ENCODE measurements around the gene CASQ1.

The CASQ1 gene

GRCh38 chr1:160193091-160193819, 2.9 kb downstream of the CASQ1 start:
- TF ChIP-seq CTCF (IDR thresholded peaks at IDR 0.05) = peak; percentile 99
- no peak for TF ChIP-seq ZFX (IDR thresholded peaks at IDR 0.05; ENCODE audit: borderline replicate concordance)
- no peak overlapping the region for H3K27ac ChIP-seq

DNA sequence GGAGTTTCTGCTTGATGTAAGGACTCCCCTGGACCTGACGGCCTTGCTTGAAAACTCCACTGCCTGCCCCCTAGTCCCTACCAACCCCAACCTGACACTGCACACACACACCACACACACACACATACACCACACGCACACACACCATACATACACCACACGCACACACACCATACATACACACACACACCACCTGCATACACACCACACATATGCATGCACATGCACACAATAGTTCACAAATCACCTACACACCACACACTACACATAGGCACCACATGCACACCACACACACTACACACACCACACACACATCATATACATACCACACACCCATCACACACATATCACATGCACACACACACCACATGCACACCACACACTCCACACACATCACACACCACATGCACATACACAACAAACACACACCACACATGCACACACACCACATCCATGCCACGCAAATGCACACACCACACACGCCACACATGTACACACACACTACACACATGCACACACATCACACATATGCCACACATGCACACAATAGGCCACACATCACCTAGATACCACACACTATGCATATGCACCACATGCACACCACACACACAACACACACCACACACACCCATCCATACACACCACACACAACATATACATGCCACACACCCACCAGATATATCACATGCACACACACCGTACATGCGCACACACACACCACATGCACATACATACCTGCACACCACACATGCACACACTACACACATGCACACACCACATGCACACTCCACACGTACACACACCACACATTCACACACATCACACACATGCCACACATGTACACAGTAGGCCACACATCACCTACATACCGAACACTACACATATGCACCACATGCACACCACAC, 3.7 kb downstream of the CASQ1 start:
- H3K27ac ChIP-seq = no peak overlapping the region
- TF ChIP-seq ZFX (IDR thresholded peaks at IDR 0.05; ENCODE audit: borderline replicate concordance) (no peak), CTCF (IDR thresholded peaks at IDR 0.05) (no peak)

DNA sequence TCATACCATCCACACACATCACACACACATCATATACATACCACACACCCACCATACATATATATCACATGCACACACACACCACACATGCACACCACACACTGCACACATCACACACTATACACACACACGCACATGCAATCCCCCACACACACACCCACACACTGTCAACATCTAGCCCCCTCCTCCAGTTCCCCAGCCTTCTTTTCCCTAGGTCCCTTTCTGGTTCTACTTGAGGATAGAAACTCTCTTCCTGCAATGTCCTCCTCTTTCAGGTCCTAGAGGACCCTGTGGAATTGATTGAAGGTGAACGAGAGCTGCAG, 4.3 kb downstream of the CASQ1 start:
- no peak for TF ChIP-seq CTCF (IDR thresholded peaks at IDR 0.05)
- TF ChIP-seq ZFX (IDR thresholded peaks at IDR 0.05; ENCODE audit: borderline replicate concordance) = no peak
- no peak overlapping the region for H3K27ac ChIP-seq

DNA sequence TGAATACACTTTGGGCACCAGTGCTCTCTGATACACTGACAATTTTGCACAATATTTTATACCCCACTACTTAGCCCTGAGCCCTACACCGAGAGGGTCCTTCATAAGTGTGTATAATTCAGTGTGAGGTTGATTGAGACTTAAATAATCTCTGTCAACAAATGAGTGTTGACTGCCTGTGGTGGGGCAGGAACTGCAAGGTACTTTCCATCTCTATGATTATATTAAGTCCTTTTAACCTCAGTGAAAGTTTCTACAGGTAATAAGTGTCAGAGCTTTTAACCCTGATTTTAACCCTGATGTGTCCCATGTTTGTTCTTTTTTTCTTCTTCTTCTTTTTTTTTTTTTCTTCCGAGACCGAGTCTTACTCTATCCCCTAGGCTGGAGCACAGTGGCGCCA, 5.8 kb downstream of the CASQ1 start:
- TF ChIP-seq ZFX (IDR thresholded peaks at IDR 0.05; ENCODE audit: borderline replicate concordance) (no peak), CTCF (IDR thresholded peaks at IDR 0.05) (0 out of 2 replicates have a peak, but pooled peaks have one; percentile 11)
- H3K27ac ChIP-seq = no peak overlapping the region

- no peak overlapping the region for H3K27ac ChIP-seq
- TF ChIP-seq CTCF (IDR thresholded peaks at IDR 0.05) (no peak), ZFX (IDR thresholded peaks at IDR 0.05; ENCODE audit: borderline replicate concordance) (no peak)
Observed at GRCh38 chr1:160197231-160197630, 6.9 kb downstream of the CASQ1 start.

GRCh38 chr1:160200786-160201185, 10.4 kb downstream of the CASQ1 start:
- TF ChIP-seq CTCF (IDR thresholded peaks at IDR 0.05) = no peak
- TF ChIP-seq ZFX (IDR thresholded peaks at IDR 0.05; ENCODE audit: borderline replicate concordance) = no peak

More at GRCh38 chr1:160200786-160201185, 10.4 kb downstream of the CASQ1 start:
- H3K27ac ChIP-seq = no peak overlapping the region

All from 22Rv1 (cell line).